Testis (tissue), 3 donors: ENCODE measurements around the gene FOS. TPM values are rescaled to one million over a fixed set of nuclear protein-coding genes. Genes with fewer than 3 reads are reported as not detected.

Experiments used
- DNase-seq: peaks from one replicate; pipeline ENCODE4 v3.0.0-alpha.2; 2019
- H3K27ac ChIP-seq, 2 donors: fragments of 200-600 bp; sonication (generic); one replicate each; pipeline ENCODE4 v1.5.1; 2019
- H3K27me3 ChIP-seq: fragments of 200-600 bp; sonication (generic); one replicate; pipeline ENCODE4 v1.5.1; 2019
- H3K36me3 ChIP-seq: fragments of 200-600 bp; sonication (generic); one replicate; pipeline ENCODE4 v1.5.1; 2017; ENCODE audit warnings: low read depth; ENCODE audit errors: missing control alignments
- H3K4me1 ChIP-seq: fragments of 200-600 bp; sonication (generic); one replicate; pipeline ENCODE4 v1.5.1; 2019
- H3K4me3 ChIP-seq, 2 donors: fragments of 200-600 bp; sonication (generic); one replicate each; pipeline ENCODE4 v1.5.1; 2017 to 2019
- H3K9me3 ChIP-seq: fragments of 200-600 bp; sonication (generic); one replicate; pipeline ENCODE4 v1.5.1; 2017
- CTCF ChIP-seq, 3 experiments: fragments of 450-650 bp in 2 of 3; fragments of 200-600 bp in 1 of 3; sonication (generic) in 1 of 3; IDR thresholded peaks; one replicate each; pipeline ENCODE4 v1.5.1; 2016 to 2019; ENCODE audit warnings: antibody characterized with exemption in 3 of 3, mild to moderate bottlenecking in 2 of 3, moderate library complexity in 1 of 3
- POLR2A ChIP-seq: fragments of 450-650 bp; IDR thresholded peaks from one replicate; pipeline ENCODE4 v1.6.1; 2017; ENCODE audit warnings: antibody characterized with exemption, mild to moderate bottlenecking, moderate library complexity
- WGBS, 2 donors: methylation state at CpG; one replicate each; pipeline ENCODE4 v1.1.5; 2018; 5-methylcytosine and 5-hydroxymethylcytosine counted together
- intact Hi-C: fragments of 100-400 bp; cut with DNase I; formaldehyde crosslinking; loops from one replicate; pipeline ENCODE4 v1.15.1; 2023; ENCODE audit warnings: low total_unique reads
- polyA plus RNA-seq: library from polyadenylated mRNA; stranded (reverse); fragments of 350-450 nt; fragmentation: Illumina TruSeq; extraction: RNeasy Lipid Tissue Mini Kit (QIAGEN cat#74804); gene quantifications from one replicate; pipeline ENCODE4 v1.2.3, GENCODE V29; 2014; ENCODE audit warnings: low read depth, low replicate concordance; ENCODE audit not compliant: insufficient read depth
- total RNA-seq, 2 donors: library from RNA; depleted of rRNA; stranded (reverse); fragments of >200 nt; gene quantifications; one replicate each; pipeline ENCODE4 v1.2.3, GENCODE V29; 2016

FOS gene
- total and polyA plus RNA-seq, 3 donors from 2014 or later, result 44.2 to 247 (median 66.1) TPM

GRCh38 chr14:75277815-75278421, 710 bp upstream of the FOS start:
- no peaks in the 10 kb centered on the region for H3K9me3 ChIP-seq
- intact Hi-C loops, result no loop called here
- no peaks in the 10 kb centered on the region for H3K36me3 ChIP-seq
- peaks cover 34% of the 10 kb centered on the region for H3K4me1 ChIP-seq
- 0% methylated on average over 27 of the region's 27 CpGs for WGBS, 2 donors
- DNase-seq, result no peak
- no peaks in the 10 kb centered on the region for H3K27me3 ChIP-seq
- H3K4me3 ChIP-seq, result peak overlapping the region; percentile 66 to 86
- TF ChIP-seq CTCF (IDR thresholded peaks at IDR 0.05) (peak in 1 of 3 experiments; percentile 9), POLR2A (no peak)
- peak overlapping the region; percentile 92 to 98 for H3K27ac ChIP-seq

- Histone ChIP-seq H3K27me3 (no peaks in the 10 kb centered on the region), H3K4me3 (peak overlapping the region; percentile 66 to 86), H3K36me3 (no peaks in the 10 kb centered on the region), H3K4me1 (peaks cover 23% of the 10 kb centered on the region), H3K9me3 (no peaks in the 10 kb centered on the region), H3K27ac (peak overlapping the region; percentile 92 to 98)
- TF ChIP-seq CTCF (IDR thresholded peaks at IDR 0.05) (no peak), POLR2A (peak; percentile 4)
- peak; percentile 94 for DNase-seq
- 0% methylated on average over 14 to 38 of the region's 38 CpGs for WGBS, 2 donors
- intact Hi-C loops, result no loop called here
These were observed 630 bp downstream of the FOS start for GRCh38 chr14:75279153-75279762.

GRCh38 chr14:75279763-75280290, 1.2 kb downstream of the FOS start:
- Histone ChIP-seq H3K4me3 (peak overlapping the region; percentile 66 to 86), H3K27ac (peak overlapping the region; percentile 92 to 98), H3K9me3 (no peaks in the 10 kb centered on the region), H3K27me3 (no peaks in the 10 kb centered on the region), H3K36me3 (no peaks in the 10 kb centered on the region), H3K4me1 (peaks cover 19% of the 10 kb centered on the region)
- intact Hi-C loops, result no loop called here
- 8 to 11% methylated on average over 26 of the region's 26 CpGs for WGBS, 2 donors
- peak; percentile 46 for DNase-seq
- TF ChIP-seq CTCF (IDR thresholded peaks at IDR 0.05) (no peak), POLR2A (no peak)

- no peak for DNase-seq
- H3K4me3 ChIP-seq, result peak overlapping the region; percentile 66 to 86
- WGBS, 2 donors, result 60 to 62% methylated on average over 7 of the region's 7 CpGs
- no peaks in the 10 kb centered on the region for H3K36me3 ChIP-seq
- peaks cover 19% of the 10 kb centered on the region for H3K4me1 ChIP-seq
- intact Hi-C loops, result no loop called here
- H3K27me3 ChIP-seq, result no peaks in the 10 kb centered on the region
- H3K27ac ChIP-seq, result peak overlapping the region; percentile 92 to 98
- no peaks in the 10 kb centered on the region for H3K9me3 ChIP-seq
- TF ChIP-seq CTCF (IDR thresholded peaks at IDR 0.05), result no peak
- TF ChIP-seq POLR2A, result no peak
These were observed 1.7 kb downstream of the FOS start for GRCh38 chr14:75280291-75280830.
